LNCAP (cell line): Measurements from ENCODE around the gene INS.

Experiments
- CTCF ChIP-seq: fragments of 450-650 bp; IDR thresholded peaks from 2 replicates; pipeline ENCODE4 v1.5.1; 2017; ENCODE audit warnings: mild to moderate bottlenecking

The INS gene

GRCh38 chr11:2142762-2143202 is 18.2 kb downstream of the INS start:
- no peak for TF ChIP-seq CTCF

GRCh38 chr11:2142300-2142759 is 18.7 kb downstream of the INS start:
- TF ChIP-seq CTCF = no peak

- no peak for TF ChIP-seq CTCF
Measured at GRCh38 chr11:2140411-2141400, 20.3 kb downstream of the INS start.

GRCh38 chr11:2139621-2140337 is 21.2 kb downstream of the INS start:
- TF ChIP-seq CTCF = no peak

- TF ChIP-seq CTCF = no peak
Measured at GRCh38 chr11:2139123-2139521, 21.9 kb downstream of the INS start, which contains the start of gene IGF2. IGF2 (minus strand) TSS chr11:2139389; CDS start chr11:2135523, 3,866 bp downstream.

GRCh38 chr11:2138431-2139122 is 22.4 kb downstream of the INS start:
- TF ChIP-seq CTCF = no peak

GRCh38 chr11:2138068-2138430 is 23.0 kb downstream of the INS start:
- no peak for TF ChIP-seq CTCF
